Prostate gland (tissue), 2 donors: ENCODE results near the gene RLF. TPM values are rescaled to one million over a fixed set of nuclear protein-coding genes. Genes with fewer than 3 reads are reported as not detected.

Experiments used
- DNase-seq: peaks from one replicate; pipeline ENCODE4 v3.0.0-alpha.2; 2019; ENCODE audit warnings: low spot score
- H3K27ac ChIP-seq, 2 donors: fragments of 200-600 bp; sonication (generic); 2 replicates each; pipeline ENCODE4 v1.5.1; 2017 to 2019
- H3K27me3 ChIP-seq: fragments of 200-600 bp; sonication (generic); replicated peaks from 2 replicates; pipeline ENCODE4 v1.5.1; 2019; ENCODE audit not compliant: insufficient read depth
- H3K36me3 ChIP-seq, 2 donors: fragments of 200-600 bp; sonication (generic); 1 replicate in 1 of 2; 2 replicates in 1 of 2; pipeline versions ENCODE4 v1.5.1 to v1.8.1; 2017 to 2019
- H3K4me1 ChIP-seq: fragments of 200-600 bp; sonication (generic); replicated peaks from 2 replicates; pipeline ENCODE4 v1.5.1; 2019
- H3K4me3 ChIP-seq, 2 donors: fragments of 200-600 bp; sonication (generic); 2 replicates each; pipeline ENCODE4 v1.5.1; 2017 to 2019
- H3K9me3 ChIP-seq: fragments of 200-600 bp; sonication (generic); 2 replicates; pipeline ENCODE4 v1.5.1; 2017
- CTCF ChIP-seq, 4 experiments: fragments of 200-600 bp in 2 of 4; fragments of 450-650 bp in 2 of 4; sonication (generic) in 2 of 4; IDR thresholded peaks; 1 replicate in 3 of 4; 2 replicates in 1 of 4; pipeline ENCODE4 v1.5.1; 2016 to 2019; ENCODE audit warnings: antibody characterized with exemption in 4 of 4, mild to moderate bottlenecking in 2 of 4, moderate library complexity in 2 of 4
- POLR2A ChIP-seq: fragments of 450-650 bp; IDR thresholded peaks from one replicate; pipeline ENCODE4 v1.6.1; 2016; ENCODE audit warnings: antibody characterized with exemption, mild to moderate bottlenecking
- POLR2AphosphoS5 ChIP-seq: sonication (generic); formaldehyde crosslinking; IDR thresholded peaks from one replicate; pipeline ENCODE4 v1.6.1; 2017; ENCODE audit warnings: antibody characterized with exemption
- WGBS: methylation state at CpG from one replicate; pipeline ENCODE4 v1.1.5; 2018; 5-methylcytosine and 5-hydroxymethylcytosine counted together
- intact Hi-C: fragments of 100-400 bp; cut with DNase I; formaldehyde crosslinking; loops from one replicate; pipeline ENCODE4 v1.14.2; 2022
- total RNA-seq, 2 donors: library from RNA; depleted of rRNA; stranded (reverse); fragments of >200 nt; gene quantifications; one replicate each; pipeline ENCODE4 v1.1.0, GENCODE V29; 2016

Gene RLF
- total RNA-seq, 2 donors from 2014 or later: 12.4 to 19.8 TPM

DNA sequence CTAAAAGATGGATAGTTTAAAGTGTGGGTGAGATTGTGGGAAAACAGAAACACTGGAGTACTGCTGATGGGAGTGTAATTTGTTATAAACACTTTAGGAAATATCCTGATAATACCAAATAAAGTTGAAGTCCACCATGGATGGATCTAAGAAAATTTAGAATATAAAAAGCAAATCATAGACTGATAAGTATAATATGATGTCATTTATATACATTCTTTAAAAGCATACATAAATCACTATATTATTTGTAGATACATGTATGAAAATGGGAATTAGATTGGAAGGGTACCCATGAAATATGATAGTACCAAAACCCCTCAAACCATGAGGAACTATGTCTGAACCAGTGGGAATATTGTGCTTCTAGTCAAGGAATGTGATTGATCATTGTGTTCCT, 104.7 kb downstream of the RLF start:
- Histone ChIP-seq H3K36me3 (peaks cover 0 to 13% of the 10 kb centered on the region in 2 donors), H3K27ac (no peak overlapping the region), H3K9me3 (no peaks in the 10 kb centered on the region), H3K4me3 (no peak overlapping the region), H3K4me1 (no peaks in the 10 kb centered on the region), H3K27me3 (no peaks in the 10 kb centered on the region)
- intact Hi-C loops: no loop called here
- TF ChIP-seq POLR2A: no peak
- no peak for TF ChIP-seq CTCF (IDR thresholded peaks at IDR 0.05)
- no peak for TF ChIP-seq POLR2AphosphoS5
- no peak for DNase-seq

- Histone ChIP-seq H3K36me3 (peaks cover 0 to 2% of the 10 kb centered on the region in 2 donors), H3K27me3 (no peaks in the 10 kb centered on the region), H3K4me3 (no peak overlapping the region), H3K4me1 (no peaks in the 10 kb centered on the region), H3K27ac (peak overlapping the region; percentile 47 to 48), H3K9me3 (no peaks in the 10 kb centered on the region)
- 83% methylated on average over 6 of the region's 6 CpGs for WGBS
- intact Hi-C loops: no loop called here
- TF ChIP-seq POLR2AphosphoS5: no peak
- no peak for TF ChIP-seq CTCF (IDR thresholded peaks at IDR 0.05)
- no peak for TF ChIP-seq POLR2A
- no peak for DNase-seq
These were observed 105.8 kb downstream of the RLF start for GRCh38 chr1:40266786-40267535.

DNA sequence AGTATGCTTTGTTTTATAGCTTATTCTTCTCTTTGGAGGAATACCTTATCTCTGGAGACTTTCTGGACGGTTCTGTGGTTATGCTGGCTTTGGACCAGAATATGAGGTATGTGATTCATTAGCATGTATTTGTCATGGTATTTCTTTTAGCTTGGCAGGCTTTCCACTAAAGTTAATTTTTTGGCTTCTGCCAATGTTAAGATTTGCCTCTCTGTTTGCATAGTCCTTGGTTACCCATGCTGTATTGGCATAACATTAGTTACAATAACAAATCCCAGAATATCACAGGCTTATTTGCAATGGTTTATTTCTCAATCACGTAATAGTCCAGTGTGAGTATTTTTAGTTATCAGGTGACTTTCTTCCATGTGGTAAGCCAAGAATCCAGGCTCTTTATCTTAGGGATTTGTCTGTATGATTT, 106.6 kb downstream of the RLF start:
- intact Hi-C loops: no loop called here
- 28% methylated on average over 2 of the region's 2 CpGs for WGBS
- Histone ChIP-seq H3K36me3 (no peaks in the 10 kb centered on the region), H3K9me3 (no peaks in the 10 kb centered on the region), H3K27me3 (no peaks in the 10 kb centered on the region), H3K27ac (peak overlapping the region; percentile 47 to 48), H3K4me3 (no peak overlapping the region), H3K4me1 (no peaks in the 10 kb centered on the region)
- peak; percentile 32 for DNase-seq
- TF ChIP-seq POLR2A (no peak), POLR2AphosphoS5 (peak; percentile 72), CTCF (IDR thresholded peaks at IDR 0.05) (no peak)

- no peak overlapping the region for H3K4me3 ChIP-seq
- H3K27me3 ChIP-seq: no peaks in the 10 kb centered on the region
- no peaks in the 10 kb centered on the region for H3K36me3 ChIP-seq
- no peaks in the 10 kb centered on the region for H3K4me1 ChIP-seq
- peak overlapping the region; percentile 31 to 47 for H3K27ac ChIP-seq
- DNase-seq: no peak
- intact Hi-C loops: no loop called here
- no peaks in the 10 kb centered on the region for H3K9me3 ChIP-seq
- no peak for TF ChIP-seq POLR2A
- no peak for TF ChIP-seq POLR2AphosphoS5
- TF ChIP-seq CTCF (IDR thresholded peaks at IDR 0.05): no peak
These were observed 107.0 kb downstream of the RLF start for GRCh38 chr1:40268211-40268610.

- 73% methylated on average over 3 of the region's 3 CpGs for WGBS
- Histone ChIP-seq H3K4me3 (no peak overlapping the region), H3K27ac (no peak overlapping the region), H3K36me3 (no peaks in the 10 kb centered on the region), H3K9me3 (no peaks in the 10 kb centered on the region), H3K4me1 (no peaks in the 10 kb centered on the region), H3K27me3 (no peaks in the 10 kb centered on the region)
- TF ChIP-seq POLR2AphosphoS5: no peak
- TF ChIP-seq CTCF (IDR thresholded peaks at IDR 0.05): no peak
- no peak for TF ChIP-seq POLR2A
- DNase-seq: no peak
- intact Hi-C loops: no loop called here
These were observed 109.1 kb downstream of the RLF start for GRCh38 chr1:40270152-40270834.
